Measurements from ENCODE around the gene SOX8. TPM values are rescaled to one million over a fixed set of nuclear protein-coding genes. Genes with fewer than 3 reads are reported as not detected.
"Not testable (repeated sequence)": the region's sequence is repeated elsewhere in the genome, so short reads cannot be mapped to it uniquely, and the experiment has no call there.

The SOX8 gene
- total RNA-seq, 1 donor from 2014 or later = 4.3 TPM

DNA sequence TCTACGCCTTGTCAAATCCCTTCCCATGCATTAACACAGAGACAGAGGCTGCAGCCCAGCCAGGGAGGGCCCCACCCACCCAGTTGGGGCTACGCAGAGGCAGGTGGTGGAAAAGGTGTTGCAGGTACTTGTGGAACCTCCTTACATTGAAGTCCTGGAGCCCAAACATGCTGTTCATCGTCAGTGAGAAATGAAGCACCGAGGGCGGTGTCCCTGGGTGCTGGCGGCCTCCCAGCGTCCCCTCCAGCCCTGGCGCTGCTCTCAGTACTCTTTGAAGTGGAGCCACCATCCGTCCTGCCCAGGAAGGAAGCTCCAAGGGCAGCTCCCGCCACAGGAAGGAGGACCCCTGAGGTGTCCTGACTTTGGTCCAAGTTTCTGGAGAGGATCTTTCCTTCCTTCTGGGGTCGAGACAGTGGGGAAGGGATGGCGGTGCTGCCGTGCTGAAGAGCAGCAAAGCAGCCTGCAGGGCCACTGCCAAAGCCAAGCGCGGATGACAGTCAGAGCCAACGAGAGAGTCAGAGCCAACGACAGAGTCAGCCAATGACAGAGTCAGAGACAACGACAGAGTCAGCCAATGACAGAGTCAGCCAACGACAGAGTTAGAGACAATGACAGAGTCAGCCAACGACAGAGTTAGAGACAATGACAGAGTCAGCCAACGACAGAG, 34.2 kb upstream of the SOX8 start:
- peaks cover 43% of the 10 kb centered on the region for H3K36me3 Mint-ChIP-seq (ENCODE audit: low read depth, unreplicated experiment)
- TF ChIP-seq, protein P1, sequence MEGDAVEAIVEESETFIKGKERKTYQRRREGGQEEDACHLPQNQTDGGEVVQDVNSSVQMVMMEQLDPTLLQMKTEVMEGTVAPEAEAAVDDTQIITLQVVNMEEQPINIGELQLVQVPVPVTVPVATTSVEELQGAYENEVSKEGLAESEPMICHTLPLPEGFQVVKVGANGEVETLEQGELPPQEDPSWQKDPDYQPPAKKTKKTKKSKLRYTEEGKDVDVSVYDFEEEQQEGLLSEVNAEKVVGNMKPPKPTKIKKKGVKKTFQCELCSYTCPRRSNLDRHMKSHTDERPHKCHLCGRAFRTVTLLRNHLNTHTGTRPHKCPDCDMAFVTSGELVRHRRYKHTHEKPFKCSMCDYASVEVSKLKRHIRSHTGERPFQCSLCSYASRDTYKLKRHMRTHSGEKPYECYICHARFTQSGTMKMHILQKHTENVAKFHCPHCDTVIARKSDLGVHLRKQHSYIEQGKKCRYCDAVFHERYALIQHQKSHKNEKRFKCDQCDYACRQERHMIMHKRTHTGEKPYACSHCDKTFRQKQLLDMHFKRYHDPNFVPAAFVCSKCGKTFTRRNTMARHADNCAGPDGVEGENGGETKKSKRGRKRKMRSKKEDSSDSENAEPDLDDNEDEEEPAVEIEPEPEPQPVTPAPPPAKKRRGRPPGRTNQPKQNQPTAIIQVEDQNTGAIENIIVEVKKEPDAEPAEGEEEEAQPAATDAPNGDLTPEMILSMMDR (IDR thresholded peaks at IDR 0.05; ENCODE audit: unreplicated experiment) = no peak
- H3K4me3 Mint-ChIP-seq (ENCODE audit: unreplicated experiment) = no peak overlapping the region
- H3K9me3 Mint-ChIP-seq (ENCODE audit: unreplicated experiment) = peaks cover 10% of the 10 kb centered on the region
- no peak for DNase-seq (ENCODE audit: low spot score)
- H3K27ac Mint-ChIP-seq (ENCODE audit: unreplicated experiment) = no peak overlapping the region
- no peaks in the 10 kb centered on the region for H3K4me1 Mint-ChIP-seq (ENCODE audit: unreplicated experiment)
- peaks cover 9% of the 10 kb centered on the region for H3K27me3 Mint-ChIP-seq (ENCODE audit: unreplicated experiment)

DNA sequence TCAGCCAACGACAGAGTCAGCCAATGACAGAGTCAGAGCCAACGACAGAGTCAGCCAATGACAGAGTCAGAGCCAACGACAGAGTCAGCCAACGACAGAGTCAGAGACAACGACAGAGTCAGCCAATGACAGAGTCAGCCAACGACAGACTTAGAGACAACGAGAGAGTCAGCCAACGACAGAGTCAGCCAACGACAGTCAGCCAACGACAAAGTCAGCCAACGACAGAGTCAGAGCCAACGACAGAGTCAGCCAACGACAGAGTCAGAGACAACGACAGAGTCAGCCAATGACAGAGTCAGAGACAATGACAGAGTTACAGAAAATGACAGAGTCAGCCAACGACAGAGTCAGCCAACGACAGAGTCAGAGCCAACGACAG, 33.7 kb upstream of the SOX8 start:
- DNase-seq (ENCODE audit: low spot score); H3K9me3 Mint-ChIP-seq (ENCODE audit: unreplicated experiment): not testable (repeated sequence)

DNA sequence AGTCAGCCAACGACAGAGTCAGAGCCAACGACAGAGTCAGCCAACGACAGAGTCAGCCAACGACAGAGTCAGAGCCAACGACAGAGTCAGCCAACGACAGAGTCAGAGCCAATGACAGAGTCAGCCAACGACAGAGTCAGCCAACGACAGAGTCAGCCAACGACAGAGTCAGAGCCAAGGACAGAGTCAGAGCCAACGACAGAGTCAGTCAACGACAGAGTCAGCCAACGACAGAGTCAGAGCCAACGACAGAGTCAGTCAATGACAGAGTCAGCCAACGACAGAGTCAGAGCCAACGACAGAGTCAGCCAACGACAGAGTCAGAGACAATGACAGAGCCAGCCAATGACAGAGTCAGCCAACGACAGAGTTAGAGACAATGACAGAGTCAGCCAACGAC, 32.8 kb upstream of the SOX8 start:
- Mint-ChIP-seq H3K36me3 (ENCODE audit: low read depth, unreplicated experiment) (peaks cover 36% of the 10 kb centered on the region), H3K27me3 (ENCODE audit: unreplicated experiment) (peaks cover 10% of the 10 kb centered on the region)
- H3K27ac Mint-ChIP-seq (ENCODE audit: unreplicated experiment); H3K4me1 Mint-ChIP-seq (ENCODE audit: unreplicated experiment); H3K4me3 Mint-ChIP-seq (ENCODE audit: unreplicated experiment); H3K9me3 Mint-ChIP-seq (ENCODE audit: unreplicated experiment); DNase-seq (ENCODE audit: low spot score): not testable (repeated sequence)

More for the DNA sequence above, 33.7 kb upstream of the SOX8 start:
- not testable (repeated sequence) for H3K4me1 Mint-ChIP-seq (ENCODE audit: unreplicated experiment); H3K27ac Mint-ChIP-seq (ENCODE audit: unreplicated experiment); H3K4me3 Mint-ChIP-seq (ENCODE audit: unreplicated experiment)
- Mint-ChIP-seq H3K36me3 (ENCODE audit: low read depth, unreplicated experiment) (peaks cover 40% of the 10 kb centered on the region), H3K27me3 (ENCODE audit: unreplicated experiment) (peaks cover 10% of the 10 kb centered on the region)

DNA sequence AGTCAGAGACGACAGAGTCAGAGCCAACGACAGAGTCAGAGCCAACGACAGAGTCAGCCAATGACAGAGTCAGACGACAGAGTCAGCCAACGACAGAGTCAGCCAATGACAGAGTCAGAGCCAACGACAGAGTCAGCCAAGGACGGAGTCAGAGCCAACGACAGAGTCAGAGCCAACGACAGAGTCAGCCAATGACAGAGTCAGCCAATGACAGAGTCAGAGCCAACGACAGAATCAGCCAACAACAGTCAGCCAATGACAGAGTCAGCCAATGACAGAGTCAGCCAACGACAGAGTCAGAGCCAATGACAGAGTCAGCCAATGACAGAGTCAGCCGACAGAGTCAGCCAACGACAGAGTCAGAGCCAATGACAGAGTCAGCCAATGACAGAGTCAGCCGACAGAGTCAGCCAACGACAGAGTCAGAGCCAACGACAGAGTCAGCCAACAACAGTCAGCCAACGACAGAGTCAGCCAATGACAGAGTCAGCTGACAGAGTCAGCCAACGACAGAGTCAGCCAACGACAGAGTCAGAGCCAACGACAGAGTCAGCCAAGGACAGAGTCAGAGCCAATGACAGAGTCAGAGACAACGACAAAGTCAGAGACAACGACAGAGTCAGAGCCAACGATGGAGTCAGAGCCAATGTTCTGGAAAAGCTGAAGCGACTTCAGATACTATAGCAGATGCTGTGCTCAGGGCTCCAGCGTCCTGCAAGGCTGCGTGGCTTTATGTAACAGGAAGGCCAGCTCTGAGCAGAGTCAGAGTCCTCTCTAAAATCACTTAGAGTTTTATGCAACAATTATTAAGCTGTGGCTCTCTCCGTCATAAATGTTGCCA, 30.6 kb upstream of the SOX8 start:
- not testable (repeated sequence) for DNase-seq (ENCODE audit: low spot score); H3K4me3 Mint-ChIP-seq (ENCODE audit: unreplicated experiment); H3K4me1 Mint-ChIP-seq (ENCODE audit: unreplicated experiment); H3K9me3 Mint-ChIP-seq (ENCODE audit: unreplicated experiment)
- Mint-ChIP-seq H3K27ac (ENCODE audit: unreplicated experiment) (peak overlapping the region; percentile 20), H3K27me3 (ENCODE audit: unreplicated experiment) (peaks cover 13% of the 10 kb centered on the region), H3K36me3 (ENCODE audit: low read depth, unreplicated experiment) (peaks cover 20% of the 10 kb centered on the region)

DNA sequence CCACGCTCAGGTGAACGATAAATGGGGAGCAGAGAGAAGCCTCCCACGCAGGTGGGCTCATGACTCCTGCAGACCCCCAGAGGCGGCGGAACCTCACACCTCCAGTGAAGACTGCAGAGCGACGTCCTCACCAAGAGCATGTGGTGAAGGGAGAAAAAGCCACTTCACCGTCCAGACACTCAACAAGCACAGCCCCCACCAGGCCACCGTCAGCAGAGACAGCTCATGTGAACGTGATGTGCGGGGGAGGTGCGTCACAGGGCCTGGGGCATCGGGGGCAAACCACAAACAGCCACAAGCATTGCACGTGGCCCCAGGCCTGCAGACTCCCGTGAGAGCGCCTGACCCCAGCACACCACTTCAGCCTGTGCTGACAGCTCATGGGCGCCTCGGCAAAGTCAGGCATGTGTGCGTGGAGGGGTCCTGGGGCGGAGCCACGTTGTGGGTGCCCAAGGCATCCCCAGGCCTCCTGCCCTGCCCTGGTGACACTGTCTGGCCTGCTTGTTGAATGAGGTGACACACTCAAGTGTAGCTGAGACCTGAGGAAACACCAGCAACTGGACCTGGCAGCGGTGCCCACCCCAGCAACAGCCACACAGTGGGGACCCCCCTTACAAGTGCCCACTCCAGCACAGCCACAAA, 29.8 kb upstream of the SOX8 start:
- Mint-ChIP-seq H3K27ac (ENCODE audit: unreplicated experiment) (peak overlapping the region; percentile 20), H3K27me3 (ENCODE audit: unreplicated experiment) (peaks cover 13% of the 10 kb centered on the region), H3K4me1 (ENCODE audit: unreplicated experiment) (no peaks in the 10 kb centered on the region), H3K4me3 (ENCODE audit: unreplicated experiment) (no peak overlapping the region), H3K9me3 (ENCODE audit: unreplicated experiment) (no peaks in the 10 kb centered on the region), H3K36me3 (ENCODE audit: low read depth, unreplicated experiment) (peaks cover 17% of the 10 kb centered on the region)
- no peak for DNase-seq (ENCODE audit: low spot score)
- TF ChIP-seq, protein P1 (IDR thresholded peaks at IDR 0.05; ENCODE audit: unreplicated experiment) = no peak

DNA sequence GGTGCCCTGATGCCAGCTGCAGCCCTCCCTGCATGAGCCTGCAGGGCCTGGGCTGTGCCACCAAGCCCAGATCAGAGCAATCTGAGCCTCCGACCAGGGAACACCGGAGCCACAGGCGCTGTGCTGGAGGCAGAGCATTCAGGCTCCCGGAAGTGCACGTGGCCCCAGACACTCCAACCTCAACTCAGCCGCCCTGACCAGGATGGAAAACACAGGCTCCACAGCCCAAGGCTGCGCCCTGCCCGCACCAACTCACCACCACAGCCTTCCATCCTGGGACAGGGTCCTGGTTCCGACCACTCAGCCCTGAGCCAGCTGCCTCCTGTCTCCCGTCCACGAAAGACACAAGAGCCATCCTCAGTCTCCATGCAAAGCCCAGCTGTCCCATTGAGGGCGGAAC, 29.2 kb upstream of the SOX8 start:
- Mint-ChIP-seq H3K4me3 (ENCODE audit: unreplicated experiment) (no peak overlapping the region), H3K4me1 (ENCODE audit: unreplicated experiment) (no peaks in the 10 kb centered on the region), H3K36me3 (ENCODE audit: low read depth, unreplicated experiment) (peaks cover 14% of the 10 kb centered on the region), H3K9me3 (ENCODE audit: unreplicated experiment) (no peaks in the 10 kb centered on the region), H3K27me3 (ENCODE audit: unreplicated experiment) (peaks cover 10% of the 10 kb centered on the region), H3K27ac (ENCODE audit: unreplicated experiment) (peak overlapping the region; percentile 22)
- TF ChIP-seq, protein P1 (IDR thresholded peaks at IDR 0.05; ENCODE audit: unreplicated experiment) = no peak
- no peak for DNase-seq (ENCODE audit: low spot score)

DNA sequence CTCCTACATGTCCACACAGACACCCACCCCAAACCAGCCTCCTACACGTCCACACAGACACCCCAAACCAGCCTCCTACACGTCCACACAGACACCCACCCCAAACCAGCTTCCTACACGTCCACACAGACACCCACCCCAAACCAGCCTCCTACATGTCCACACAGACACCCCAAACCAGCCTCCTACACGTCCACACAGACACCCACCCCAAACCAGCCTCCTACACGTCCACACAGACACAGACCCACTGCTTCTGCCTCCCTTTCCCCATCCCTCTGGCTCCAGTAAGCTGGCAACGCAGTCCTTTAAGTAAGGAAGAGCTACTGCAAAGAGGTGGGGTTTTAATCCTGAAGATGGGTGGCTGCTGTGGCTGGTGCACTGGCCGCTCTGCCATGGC, 27.8 kb upstream of the SOX8 start:
- peaks cover 13% of the 10 kb centered on the region for H3K36me3 Mint-ChIP-seq (ENCODE audit: low read depth, unreplicated experiment)
- H3K4me3 Mint-ChIP-seq (ENCODE audit: unreplicated experiment); H3K27ac Mint-ChIP-seq (ENCODE audit: unreplicated experiment); DNase-seq (ENCODE audit: low spot score); H3K9me3 Mint-ChIP-seq (ENCODE audit: unreplicated experiment); H3K27me3 Mint-ChIP-seq (ENCODE audit: unreplicated experiment); H3K4me1 Mint-ChIP-seq (ENCODE audit: unreplicated experiment): not testable (repeated sequence)

DNA sequence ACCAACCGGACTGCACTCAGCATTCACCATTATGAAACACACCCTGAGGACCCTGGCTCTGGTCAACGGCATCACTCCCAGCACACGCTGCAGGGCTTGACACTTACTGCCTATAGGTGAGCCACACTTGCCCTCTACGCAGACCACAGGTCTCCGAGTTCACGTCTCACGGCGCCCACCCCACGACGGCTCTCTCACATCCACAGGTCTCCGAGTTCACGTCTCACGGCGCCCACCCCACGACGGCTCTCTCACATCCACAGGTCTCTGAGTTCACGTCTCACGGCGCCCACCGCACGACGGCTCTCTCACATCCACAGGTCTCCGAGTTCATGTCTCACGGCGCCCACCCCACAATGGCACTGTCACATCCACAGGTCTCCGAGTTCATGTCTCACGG, 25.8 kb upstream of the SOX8 start:
- H3K36me3 Mint-ChIP-seq (ENCODE audit: low read depth, unreplicated experiment); H3K4me1 Mint-ChIP-seq (ENCODE audit: unreplicated experiment); DNase-seq (ENCODE audit: low spot score); H3K4me3 Mint-ChIP-seq (ENCODE audit: unreplicated experiment); H3K27ac Mint-ChIP-seq (ENCODE audit: unreplicated experiment); H3K9me3 Mint-ChIP-seq (ENCODE audit: unreplicated experiment); H3K27me3 Mint-ChIP-seq (ENCODE audit: unreplicated experiment): not testable (repeated sequence)
